ENCODE data around the gene CACNA1A.

DNA sequence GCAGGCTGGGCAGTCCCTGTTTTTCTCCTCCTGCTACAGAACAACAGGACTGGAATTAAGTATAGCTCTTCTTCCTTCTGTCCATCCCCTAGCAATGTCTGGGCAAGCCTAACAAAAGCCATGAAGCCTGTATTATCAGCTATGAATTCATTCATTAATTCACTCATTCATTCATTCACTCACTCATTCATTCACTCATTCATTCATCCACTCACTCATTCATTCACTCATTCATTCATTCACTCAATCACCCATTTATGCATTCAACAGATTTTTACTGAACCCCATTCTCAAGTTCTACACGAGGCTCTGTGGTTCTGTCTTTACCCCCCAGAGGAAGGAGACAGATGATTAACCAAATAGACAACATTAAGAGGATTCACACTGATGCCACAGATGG, 69.9 kb downstream of the CACNA1A start:
- TF ChIP-seq, protein P1, sequence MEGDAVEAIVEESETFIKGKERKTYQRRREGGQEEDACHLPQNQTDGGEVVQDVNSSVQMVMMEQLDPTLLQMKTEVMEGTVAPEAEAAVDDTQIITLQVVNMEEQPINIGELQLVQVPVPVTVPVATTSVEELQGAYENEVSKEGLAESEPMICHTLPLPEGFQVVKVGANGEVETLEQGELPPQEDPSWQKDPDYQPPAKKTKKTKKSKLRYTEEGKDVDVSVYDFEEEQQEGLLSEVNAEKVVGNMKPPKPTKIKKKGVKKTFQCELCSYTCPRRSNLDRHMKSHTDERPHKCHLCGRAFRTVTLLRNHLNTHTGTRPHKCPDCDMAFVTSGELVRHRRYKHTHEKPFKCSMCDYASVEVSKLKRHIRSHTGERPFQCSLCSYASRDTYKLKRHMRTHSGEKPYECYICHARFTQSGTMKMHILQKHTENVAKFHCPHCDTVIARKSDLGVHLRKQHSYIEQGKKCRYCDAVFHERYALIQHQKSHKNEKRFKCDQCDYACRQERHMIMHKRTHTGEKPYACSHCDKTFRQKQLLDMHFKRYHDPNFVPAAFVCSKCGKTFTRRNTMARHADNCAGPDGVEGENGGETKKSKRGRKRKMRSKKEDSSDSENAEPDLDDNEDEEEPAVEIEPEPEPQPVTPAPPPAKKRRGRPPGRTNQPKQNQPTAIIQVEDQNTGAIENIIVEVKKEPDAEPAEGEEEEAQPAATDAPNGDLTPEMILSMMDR (IDR thresholded peaks at IDR 0.05): no peak
- no peak for TF ChIP-seq POLR2A (IDR thresholded peaks at IDR 0.05)

All from heart left ventricle (tissue), 13 donors.